ENCODE data around the gene BCO2. TPM values are rescaled to one million over a fixed set of nuclear protein-coding genes. Genes with fewer than 3 reads are reported as not detected.
A peak's percentile ranks its signal among the peaks of the same experiment; 100 is the strongest.

BCO2 gene
- total RNA-seq, 2 donors from 2014 or later, result 1.7 to 6.0 TPM

DNA sequence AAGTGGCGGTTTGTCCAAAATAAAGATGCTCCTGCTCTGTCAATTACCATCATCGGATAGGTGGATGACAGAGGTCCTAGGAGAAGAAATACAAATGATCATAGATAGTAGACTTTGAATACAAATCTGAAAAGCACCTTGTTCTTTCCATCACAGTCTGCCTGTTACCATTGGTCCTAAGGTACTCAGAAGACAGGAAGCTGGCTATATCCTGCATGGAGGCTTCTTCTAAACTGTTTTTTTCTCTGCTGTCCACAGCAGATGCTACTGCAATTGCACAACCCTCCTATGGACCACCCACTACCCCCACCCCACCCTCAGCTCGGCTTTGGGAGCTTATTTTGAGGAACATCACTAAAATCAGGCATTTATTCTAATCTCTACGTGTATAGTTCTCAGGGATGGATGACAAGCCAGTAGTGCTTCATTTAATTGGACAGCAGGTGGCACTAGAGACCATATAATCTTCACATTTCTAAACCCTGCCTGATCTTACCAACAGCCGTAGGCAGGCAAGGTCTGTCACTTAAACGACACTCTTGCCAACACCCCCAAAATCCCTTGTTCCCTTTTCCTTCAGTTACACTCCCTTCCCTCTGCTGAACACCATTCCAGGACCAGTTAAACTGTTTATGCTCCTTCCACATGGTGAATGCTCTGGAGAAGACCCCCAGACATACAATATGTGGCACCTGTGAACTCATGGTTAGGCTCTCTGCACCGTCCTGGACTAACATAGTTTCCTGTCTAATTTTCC, 44.3 kb downstream of the BCO2 start:
- no peaks in the 10 kb centered on the region for H3K4me1 ChIP-seq
- TF ChIP-seq, protein P1, sequence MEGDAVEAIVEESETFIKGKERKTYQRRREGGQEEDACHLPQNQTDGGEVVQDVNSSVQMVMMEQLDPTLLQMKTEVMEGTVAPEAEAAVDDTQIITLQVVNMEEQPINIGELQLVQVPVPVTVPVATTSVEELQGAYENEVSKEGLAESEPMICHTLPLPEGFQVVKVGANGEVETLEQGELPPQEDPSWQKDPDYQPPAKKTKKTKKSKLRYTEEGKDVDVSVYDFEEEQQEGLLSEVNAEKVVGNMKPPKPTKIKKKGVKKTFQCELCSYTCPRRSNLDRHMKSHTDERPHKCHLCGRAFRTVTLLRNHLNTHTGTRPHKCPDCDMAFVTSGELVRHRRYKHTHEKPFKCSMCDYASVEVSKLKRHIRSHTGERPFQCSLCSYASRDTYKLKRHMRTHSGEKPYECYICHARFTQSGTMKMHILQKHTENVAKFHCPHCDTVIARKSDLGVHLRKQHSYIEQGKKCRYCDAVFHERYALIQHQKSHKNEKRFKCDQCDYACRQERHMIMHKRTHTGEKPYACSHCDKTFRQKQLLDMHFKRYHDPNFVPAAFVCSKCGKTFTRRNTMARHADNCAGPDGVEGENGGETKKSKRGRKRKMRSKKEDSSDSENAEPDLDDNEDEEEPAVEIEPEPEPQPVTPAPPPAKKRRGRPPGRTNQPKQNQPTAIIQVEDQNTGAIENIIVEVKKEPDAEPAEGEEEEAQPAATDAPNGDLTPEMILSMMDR (IDR thresholded peaks at IDR 0.05), result peak; percentile 66
- DNase-seq, result peak; percentile 52
- H3K27ac ChIP-seq, result no peak overlapping the region
- intact Hi-C loops (cut with DNase I), result loop anchor here (2.0 to 10.0 kb wide), 4 partner anchors 61 to 1075 kb away; no protein-coding TSS in a partner anchor
- H3K4me3 ChIP-seq, result no peak overlapping the region
- H3K27me3 ChIP-seq, result no peaks in the 10 kb centered on the region
- no peaks in the 10 kb centered on the region for H3K9me3 ChIP-seq
- peak overlapping the region in 1 of 2 donors; percentile 9 for H3K9ac ChIP-seq (ENCODE audit: low read depth in 2 of 2, low read length in 2 of 2)
- H3K36me3 ChIP-seq, result no peaks in the 10 kb centered on the region

GRCh38 chr11:112221274-112221835, 46.0 kb downstream of the BCO2 start:
- Histone ChIP-seq H3K27ac (no peak overlapping the region), H3K9me3 (no peaks in the 10 kb centered on the region), H3K36me3 (no peaks in the 10 kb centered on the region), H3K4me1 (no peaks in the 10 kb centered on the region), H3K4me3 (no peak overlapping the region), H3K27me3 (no peaks in the 10 kb centered on the region), H3K9ac (ENCODE audit: low read depth in 2 of 2, low read length in 2 of 2) (no peak overlapping the region)
- TF ChIP-seq, protein P1 (IDR thresholded peaks at IDR 0.05), result no peak
- DNase-seq, result no peak
- intact Hi-C loops (cut with DNase I), result loop anchor here (2.0 to 10.0 kb wide), 3 partner anchors 59 to 1073 kb away; no protein-coding TSS in a partner anchor

DNA sequence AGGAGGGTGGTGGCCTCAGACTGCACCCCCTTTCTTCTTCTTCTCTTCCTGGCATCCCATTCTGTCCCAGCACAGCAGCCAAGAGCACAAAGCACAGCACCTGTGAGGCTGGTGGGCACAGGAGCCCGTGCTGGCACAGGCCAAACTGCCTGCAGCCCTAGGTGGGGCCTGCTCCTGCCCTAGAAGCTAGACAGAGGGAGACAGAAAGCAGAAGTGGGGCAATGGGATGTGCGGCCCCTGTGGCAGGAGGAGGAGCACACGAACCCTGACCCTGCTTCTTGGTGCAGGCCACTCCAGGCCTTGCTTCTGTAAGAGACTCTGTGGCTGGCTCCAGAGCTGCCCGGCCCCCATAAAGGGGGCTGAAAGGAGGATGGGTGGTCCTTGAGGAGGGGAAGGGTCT, 47.0 kb downstream of the BCO2 start:
- H3K36me3 ChIP-seq, result no peaks in the 10 kb centered on the region
- DNase-seq, result no peak
- H3K9me3 ChIP-seq, result no peaks in the 10 kb centered on the region
- TF ChIP-seq, protein P1 (IDR thresholded peaks at IDR 0.05), result no peak
- no peak overlapping the region for H3K4me3 ChIP-seq
- no peaks in the 10 kb centered on the region for H3K4me1 ChIP-seq
- intact Hi-C loops (cut with DNase I), result loop anchor here (5.0 to 10.0 kb wide), 2 partner anchors 335 to 1072 kb away; no protein-coding TSS in a partner anchor
- H3K27me3 ChIP-seq, result no peaks in the 10 kb centered on the region
- no peak overlapping the region for H3K9ac ChIP-seq (ENCODE audit: low read depth in 2 of 2, low read length in 2 of 2)
- no peak overlapping the region for H3K27ac ChIP-seq

GRCh38 chr11:112223121-112223520, 47.8 kb downstream of the BCO2 start:
- Histone ChIP-seq H3K4me1 (no peaks in the 10 kb centered on the region), H3K9me3 (no peaks in the 10 kb centered on the region), H3K27me3 (no peaks in the 10 kb centered on the region), H3K27ac (no peak overlapping the region), H3K36me3 (no peaks in the 10 kb centered on the region), H3K4me3 (no peak overlapping the region), H3K9ac (ENCODE audit: low read depth in 2 of 2, low read length in 2 of 2) (no peak overlapping the region)
- TF ChIP-seq, protein P1 (IDR thresholded peaks at IDR 0.05), result no peak
- DNase-seq, result no peak
- intact Hi-C loops (cut with DNase I), result loop anchor here (5.0 to 10.0 kb wide), 2 partner anchors 334 to 1072 kb away; no protein-coding TSS in a partner anchor

- no peaks in the 10 kb centered on the region for H3K4me1 ChIP-seq
- TF ChIP-seq, protein P1 (IDR thresholded peaks at IDR 0.05), result no peak
- intact Hi-C loops (cut with DNase I), result loop anchor here (5.0 to 10.0 kb wide), 2 partner anchors 333 to 1071 kb away; no protein-coding TSS in a partner anchor
Measured at GRCh38 chr11:112223754-112224532, 48.6 kb downstream of the BCO2 start.

More at GRCh38 chr11:112223754-112224532, 48.6 kb downstream of the BCO2 start:
- Histone ChIP-seq H3K27ac (no peak overlapping the region), H3K4me3 (no peak overlapping the region), H3K36me3 (no peaks in the 10 kb centered on the region), H3K9ac (ENCODE audit: low read depth in 2 of 2, low read length in 2 of 2) (no peak overlapping the region), H3K9me3 (no peaks in the 10 kb centered on the region), H3K27me3 (no peaks in the 10 kb centered on the region)
- DNase-seq, result no peak

Measured in colonic mucosa (tissue), 4 donors.